ENCODE measurements around the gene FAM193B.

Gene FAM193B

GRCh38 chr5:177501874-177502678 is 52.3 kb downstream of the FAM193B start:
- DNase-seq (ENCODE audit: low spot score) (no peak), FAIRE-seq (no peak)

- FAIRE-seq (no peak), DNase-seq (ENCODE audit: low spot score) (peak; percentile 80)
Measured at GRCh38 chr5:177500685-177501522, 53.5 kb downstream of the FAM193B start.

- DNase-seq (ENCODE audit: low spot score), result no peak
- FAIRE-seq, result no peak
Measured at GRCh38 chr5:177499842-177500241, 54.5 kb downstream of the FAM193B start.

- FAIRE-seq, result no peak
- DNase-seq (ENCODE audit: low spot score), result peak; percentile 36
Measured at GRCh38 chr5:177498013-177498787, 56.2 kb downstream of the FAM193B start.

- DNase-seq (ENCODE audit: low spot score) (peak; percentile 98), FAIRE-seq (no peak)
Measured at GRCh38 chr5:177497292-177498012, 56.9 kb downstream of the FAM193B start, which contains the start of gene PDLIM7. Gene PDLIM7, minus strand, starts transcription at chr5:177497604. Its CDS starts 1,092 bp downstream, at chr5:177496512.

GRCh38 chr5:177496727-177497291 is 57.6 kb downstream of the FAM193B start:
- FAIRE-seq, result no peak

GRCh38 chr5:177496070-177496726 is 58.2 kb downstream of the FAM193B start:
- DNase-seq (ENCODE audit: low spot score), result peak; percentile 61

More at GRCh38 chr5:177496727-177497291, 57.6 kb downstream of the FAM193B start:
- DNase-seq (ENCODE audit: low spot score), result peak; percentile 84

GRCh38 chr5:177495243-177496060 is 58.9 kb downstream of the FAM193B start:
- peak; percentile 63 for DNase-seq (ENCODE audit: low spot score)
- peak; percentile 23 for FAIRE-seq

More at GRCh38 chr5:177496070-177496726, 58.2 kb downstream of the FAM193B start:
- FAIRE-seq, result no peak

- peak; percentile 89 for DNase-seq (ENCODE audit: low spot score)
- FAIRE-seq, result peak; percentile 82
Measured at GRCh38 chr5:177494346-177495195, 59.8 kb downstream of the FAM193B start.

GRCh38 chr5:177493795-177494345 is 60.5 kb downstream of the FAM193B start:
- DNase-seq (ENCODE audit: low spot score) (no peak), FAIRE-seq (no peak)

GRCh38 chr5:177492841-177493240 is 61.5 kb downstream of the FAM193B start:
- FAIRE-seq, result no peak
- DNase-seq (ENCODE audit: low spot score), result no peak

GRCh38 chr5:177491983-177492746 is 62.2 kb downstream of the FAM193B start:
- no peak for DNase-seq (ENCODE audit: low spot score)
- FAIRE-seq, result no peak

GRCh38 chr5:177491429-177491945 is 62.9 kb downstream of the FAM193B start:
- peak; percentile 86 for DNase-seq (ENCODE audit: low spot score)
- no peak for FAIRE-seq

GRCh38 chr5:177490992-177491391 is 63.4 kb downstream of the FAM193B start:
- FAIRE-seq (no peak), DNase-seq (ENCODE audit: low spot score) (no peak)

GRCh38 chr5:177490311-177490991 is 63.9 kb downstream of the FAM193B start:
- DNase-seq (ENCODE audit: low spot score) (no peak), FAIRE-seq (no peak)

- FAIRE-seq (no peak), DNase-seq (ENCODE audit: low spot score) (no peak)
Measured at GRCh38 chr5:177489119-177489716, 65.1 kb downstream of the FAM193B start.

Data from urothelium cell line (cell line).